NCI-H1436 treated with DMSO at 0.1 percent for 48 hours (cell line): Measurements from ENCODE around the gene NFATC1.
"Not testable (repeated sequence)": the region's sequence is repeated elsewhere in the genome, so short reads cannot be mapped to it uniquely, and the experiment has no call there.

Source experiments
- DNase-seq: peaks from one replicate; lab custom pipeline; 2025; lab: John Stamatoyannopoulos, UW

Gene NFATC1

DNA sequence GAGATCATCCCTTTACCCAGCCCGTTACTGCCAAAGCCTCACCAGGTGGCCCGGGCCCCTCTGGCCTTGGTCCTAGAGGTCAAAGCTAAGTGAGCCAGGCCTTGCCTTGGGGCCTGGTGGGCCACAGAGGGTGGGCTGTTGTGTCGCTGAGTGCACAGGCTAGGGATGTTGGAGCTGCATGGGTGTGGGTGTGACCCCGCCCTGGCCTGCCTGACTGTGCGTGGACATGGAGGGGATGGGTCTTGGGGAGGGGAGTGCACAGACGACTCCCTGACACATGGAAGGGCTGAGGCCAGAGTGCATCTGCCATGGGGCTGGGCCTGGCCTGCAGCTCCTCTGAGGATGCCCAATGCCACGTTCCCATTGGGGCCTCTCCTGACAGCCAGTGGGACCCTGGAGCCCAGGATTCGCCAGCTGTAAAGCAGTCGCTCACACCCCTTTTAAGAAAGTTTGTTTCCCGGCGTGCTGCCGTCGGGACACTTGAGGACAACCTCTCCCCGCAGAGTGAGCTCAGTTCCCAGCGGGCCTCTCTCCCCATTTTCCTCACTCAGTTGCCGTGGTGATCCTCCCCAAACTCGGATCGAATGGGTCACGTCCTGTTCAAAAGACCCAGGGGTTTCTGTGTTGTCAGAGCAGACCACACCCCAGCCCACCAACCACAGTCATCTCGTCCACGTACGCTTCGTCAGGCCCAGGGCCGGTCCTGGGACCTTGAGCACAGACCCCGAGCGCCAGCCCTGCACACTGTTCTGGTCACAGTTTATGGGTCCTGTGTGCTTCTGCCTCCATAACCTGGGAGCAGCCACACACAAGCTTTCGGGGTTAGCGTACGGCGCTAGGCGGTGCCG, 93.5 kb downstream of the NFATC1 start:
- no peak for DNase-seq

DNA sequence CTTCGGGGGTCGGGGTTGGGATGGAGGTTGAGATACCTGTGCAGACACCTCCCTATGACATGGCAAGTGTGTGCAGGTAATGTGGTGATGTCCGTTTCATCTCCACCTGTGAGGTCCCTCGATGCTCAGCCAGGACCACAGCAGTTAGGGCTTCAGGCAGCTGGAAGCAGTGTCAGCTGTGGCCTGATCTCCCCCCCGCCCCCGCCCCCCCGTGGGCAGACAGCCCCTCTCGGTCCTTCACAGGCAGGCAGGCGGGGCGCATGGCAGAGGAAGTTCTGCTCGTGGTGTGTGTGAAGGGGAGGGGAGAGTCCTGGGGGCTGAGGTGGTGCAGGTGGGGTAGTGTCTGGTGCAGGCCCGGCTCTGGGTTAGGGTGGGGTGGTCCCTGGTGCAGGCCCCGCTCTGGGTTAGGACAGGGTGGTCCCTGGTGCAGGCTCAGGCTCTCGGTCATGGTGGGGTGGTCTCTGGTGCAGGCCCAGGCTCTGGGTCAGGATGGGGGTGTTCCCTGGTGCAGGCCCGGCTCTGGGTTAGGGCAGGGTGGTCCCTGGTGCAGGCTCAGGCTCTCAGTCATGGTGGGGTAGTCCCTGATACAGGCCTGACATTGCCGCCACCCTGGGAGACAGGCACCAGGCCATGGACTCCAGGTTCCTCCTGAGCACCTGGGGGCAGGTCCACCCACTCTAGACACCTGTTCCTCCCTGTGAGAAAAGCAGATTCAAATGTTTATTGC, 94.3 kb downstream of the NFATC1 start:
- DNase-seq, result no peak

DNA sequence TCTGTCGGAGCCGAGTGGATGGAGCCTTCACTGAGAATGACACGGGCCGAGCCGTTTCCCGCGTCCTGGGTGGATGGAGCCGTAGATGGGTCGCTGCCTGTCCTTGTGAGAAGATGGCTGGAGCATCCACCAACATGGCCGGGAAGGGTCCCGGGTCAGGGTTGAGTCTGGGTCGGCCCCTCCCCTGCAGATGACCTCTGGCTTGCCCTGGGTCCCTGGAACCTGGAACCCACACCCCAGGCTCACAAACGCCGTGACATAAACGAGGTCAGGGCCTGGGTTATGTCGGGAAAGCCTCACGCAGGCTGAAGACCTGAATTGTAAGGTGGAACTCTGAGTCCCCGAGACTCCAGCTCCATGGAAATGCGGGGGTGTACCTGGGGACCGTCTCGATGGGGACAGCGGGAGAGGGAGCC, 94.9 kb downstream of the NFATC1 start:
- no peak for DNase-seq

DNA sequence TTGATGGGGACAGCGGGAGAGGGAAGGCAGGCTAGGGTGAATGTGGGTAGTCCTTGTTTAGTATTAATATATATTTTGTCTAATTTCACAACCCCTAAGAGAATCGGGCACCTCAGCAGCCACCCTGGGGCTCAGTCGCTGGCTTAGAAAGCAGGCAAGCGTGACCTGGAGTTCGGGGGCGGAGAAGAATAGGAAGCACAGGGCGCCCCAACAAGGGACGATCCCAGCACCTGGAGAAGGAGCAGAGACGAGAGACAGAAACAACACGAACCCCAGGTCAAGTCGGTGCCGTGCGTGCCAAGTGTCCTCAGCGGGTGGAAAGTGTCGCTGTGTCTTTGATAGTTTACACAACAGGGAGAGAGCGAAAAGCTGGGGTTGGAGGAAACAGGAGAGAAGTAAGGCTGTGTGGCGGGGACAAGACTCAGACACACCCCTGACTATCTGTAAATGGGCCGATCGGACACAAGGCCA, 95.4 kb downstream of the NFATC1 start:
- DNase-seq, result no peak

DNA sequence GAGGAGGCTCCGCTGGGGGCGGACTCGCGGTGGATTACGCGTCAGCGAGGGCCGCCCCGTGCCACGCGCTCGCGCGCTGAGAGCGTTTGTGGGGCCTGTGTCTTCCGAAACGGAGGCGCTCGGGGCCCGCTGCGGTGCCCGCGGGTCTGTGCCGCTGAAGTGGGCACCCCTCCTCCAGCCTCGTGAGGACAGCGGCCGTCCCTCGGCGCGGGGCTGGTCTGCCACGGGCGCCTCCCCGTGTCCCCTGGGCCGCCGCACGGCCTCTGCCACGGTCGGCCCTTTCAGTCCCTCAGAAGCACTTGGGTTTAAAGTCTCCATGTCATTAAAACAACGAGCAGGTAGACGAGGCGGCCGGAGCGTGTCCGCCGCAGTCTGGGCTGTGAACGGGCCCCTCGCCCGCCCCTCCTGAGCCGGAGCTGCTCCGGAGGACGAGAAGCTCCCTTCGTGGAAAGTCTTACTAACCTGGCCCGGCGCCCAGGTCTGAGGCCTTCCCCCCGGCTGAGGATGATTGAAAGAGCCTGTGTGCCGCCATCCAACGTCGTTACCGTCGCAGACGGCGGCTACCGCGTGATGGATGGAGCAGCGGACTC, 97.6 kb downstream of the NFATC1 start:
- no peak for DNase-seq

DNA sequence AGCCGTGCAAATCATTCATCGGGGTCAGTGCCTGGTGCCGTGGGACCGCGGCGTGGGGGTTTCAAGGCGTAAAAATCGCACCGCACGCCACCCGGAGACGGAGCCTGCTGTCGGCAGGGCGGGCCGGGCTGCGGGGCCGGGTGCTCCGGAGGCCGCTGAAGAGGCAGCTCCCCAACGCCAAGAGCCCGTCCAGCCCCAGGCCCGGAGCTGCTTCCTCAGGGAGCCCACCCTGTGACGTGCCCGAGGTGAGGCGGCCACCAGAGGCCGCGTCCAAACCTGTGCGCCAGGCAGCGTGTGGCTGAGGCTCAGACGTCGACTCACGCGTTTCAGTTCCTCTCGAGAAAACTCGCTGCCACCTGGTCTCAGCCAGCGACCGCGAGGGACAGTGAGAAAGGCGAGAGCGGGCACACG, 98.1 kb downstream of the NFATC1 start:
- no peak for DNase-seq

DNA sequence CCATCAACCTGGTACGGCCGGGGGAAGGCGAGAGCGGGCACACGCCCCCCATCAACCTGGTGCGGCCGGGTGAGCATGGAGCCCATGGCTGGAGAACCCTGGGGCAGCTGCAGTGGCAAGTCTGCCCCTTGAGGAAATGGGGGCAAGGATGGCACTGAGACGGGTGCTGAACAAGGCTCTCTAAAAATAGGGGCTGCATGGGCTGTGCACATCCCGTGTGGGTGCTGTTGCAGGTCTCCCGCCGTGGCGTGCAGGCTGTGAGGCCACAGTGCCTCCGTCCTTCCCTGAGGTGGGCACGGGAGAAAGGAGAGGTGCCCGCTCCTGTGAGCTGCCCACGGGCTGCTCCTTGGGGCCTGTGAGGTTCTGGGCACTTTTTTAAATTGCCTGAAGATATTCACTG, 99.2 kb downstream of the NFATC1 start:
- no peak for DNase-seq

DNA sequence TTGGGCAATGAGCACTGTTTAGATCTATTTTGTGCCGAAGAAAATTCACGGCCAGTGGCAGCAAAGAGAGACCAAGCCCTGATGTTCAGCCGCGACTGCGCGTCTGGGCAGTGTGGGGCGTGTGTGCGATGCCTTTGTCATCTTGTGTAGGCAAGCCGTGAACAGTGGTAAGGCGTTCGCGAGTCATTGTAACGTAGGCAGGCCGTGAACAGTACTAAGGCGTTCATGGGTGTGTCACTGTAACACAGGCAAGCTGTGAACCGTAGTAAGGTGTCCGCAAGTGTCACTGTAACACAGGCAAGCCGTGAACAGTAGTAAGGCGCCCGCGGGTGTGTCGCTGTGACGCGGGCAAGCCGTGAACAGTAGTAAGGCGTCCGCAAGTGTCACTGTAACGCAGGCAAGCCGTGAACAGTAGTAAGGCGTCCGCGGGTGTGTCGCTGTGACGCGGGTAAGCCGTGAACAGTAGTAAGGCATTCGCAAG, 99.9 kb downstream of the NFATC1 start:
- no peak for DNase-seq

DNA sequence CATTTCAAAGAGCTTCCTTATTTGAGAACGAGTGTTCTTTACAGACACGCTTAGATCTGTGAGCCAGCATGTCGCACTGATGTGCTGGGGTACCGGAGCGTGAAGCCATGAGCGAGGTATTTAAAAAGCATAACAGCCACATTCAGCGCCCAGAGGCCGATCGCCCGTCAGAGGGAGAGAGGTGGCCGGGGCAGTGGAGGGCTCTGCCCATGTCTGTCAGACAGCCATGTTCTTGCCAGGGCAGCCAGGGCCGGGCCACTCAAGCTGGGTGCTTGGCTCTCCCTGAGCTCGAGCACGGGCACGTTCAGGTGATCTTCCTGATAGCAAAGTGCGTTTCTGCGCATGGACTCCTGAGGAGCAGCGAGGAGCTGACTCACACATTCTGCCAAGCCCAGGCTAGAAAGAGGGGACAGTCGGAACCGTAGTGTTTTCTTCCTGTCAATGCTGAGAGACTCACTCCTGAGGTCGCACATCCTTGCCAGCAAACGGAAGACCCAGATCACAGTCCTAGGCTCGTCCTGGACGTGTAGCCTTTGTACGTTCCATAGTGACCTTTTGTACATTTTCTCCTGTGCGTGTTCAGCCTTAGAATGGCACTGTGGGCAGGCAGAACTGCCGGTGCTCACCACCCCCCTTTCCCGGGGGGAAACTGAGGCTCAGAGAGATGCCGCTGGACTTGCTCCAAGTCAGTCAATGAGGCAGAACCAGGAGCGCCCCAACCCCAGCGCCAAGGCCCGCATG, 100.7 kb downstream of the NFATC1 start:
- DNase-seq, result no peak

DNA sequence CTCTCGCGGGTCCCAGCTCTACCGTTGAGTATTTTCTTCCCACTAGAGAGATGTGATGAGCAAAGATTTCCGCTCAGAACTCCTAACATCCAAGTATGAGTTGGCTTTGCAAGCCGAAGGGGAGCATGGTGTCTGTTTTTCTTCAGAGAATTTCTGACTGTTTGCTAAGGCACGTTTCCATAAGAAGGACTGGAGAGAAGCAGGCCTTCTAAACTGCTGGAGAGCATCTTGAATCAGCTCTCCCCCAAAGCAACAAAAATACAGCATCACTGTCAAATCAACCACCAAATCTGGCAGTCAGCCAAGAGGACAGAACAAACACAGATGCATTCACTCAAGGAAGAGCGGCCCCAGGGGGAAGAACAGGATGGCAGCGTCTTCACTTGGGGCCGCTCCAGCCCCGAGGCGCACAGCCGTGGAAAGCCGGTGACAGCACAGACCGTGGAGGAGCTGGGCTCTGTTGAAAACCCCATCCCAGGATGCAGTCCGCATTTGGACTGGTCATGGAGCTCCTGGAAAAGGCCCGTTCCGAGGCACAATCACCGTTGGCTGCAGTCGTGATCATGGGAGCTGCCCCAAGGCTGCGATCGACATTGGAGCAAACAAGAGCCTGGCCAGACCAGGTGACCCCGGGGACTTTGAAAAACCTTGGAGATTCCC, 101.4 kb downstream of the NFATC1 start:
- DNase-seq, result no peak

DNA sequence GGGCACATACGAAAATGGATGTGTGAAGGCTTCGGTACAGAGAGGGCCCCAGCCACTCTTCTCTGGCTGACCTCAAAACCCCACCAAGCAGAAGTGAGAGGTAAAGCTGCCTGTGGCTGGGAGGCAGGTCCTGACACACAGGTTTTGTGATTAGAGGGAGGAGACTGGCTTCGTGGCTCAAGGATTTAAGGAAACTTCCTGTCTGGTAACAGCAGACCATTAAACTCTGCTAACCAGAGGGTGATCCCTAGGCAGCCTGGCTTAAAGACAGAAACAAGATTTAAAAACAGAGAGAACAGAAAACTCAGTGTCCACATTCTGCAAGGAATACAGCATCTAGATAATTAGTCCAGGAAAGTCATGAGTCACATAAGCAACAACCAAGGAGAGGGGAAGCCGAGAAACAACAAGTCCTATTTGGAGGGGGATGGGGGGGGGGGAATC, 101.9 kb downstream of the NFATC1 start:
- no peak for DNase-seq

DNA sequence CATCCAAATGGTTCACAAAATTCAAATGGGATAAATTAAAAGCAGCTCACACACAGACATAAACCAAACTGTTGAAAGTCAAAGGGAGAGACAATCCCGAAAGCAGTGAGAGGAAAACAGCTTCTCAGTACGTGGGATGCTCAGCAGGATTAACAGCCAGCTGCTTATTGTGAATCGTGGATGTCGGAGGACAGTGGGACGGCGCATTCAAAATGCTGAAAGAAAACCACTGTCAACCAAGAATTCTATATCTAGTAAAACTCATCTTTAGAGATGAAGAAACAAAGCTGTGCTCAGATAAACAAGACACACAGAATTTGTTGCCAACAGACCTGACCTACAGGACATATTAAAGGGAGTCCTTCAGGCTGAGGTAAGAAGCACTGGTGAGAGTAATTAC, 102.9 kb downstream of the NFATC1 start:
- no peak for DNase-seq

DNA sequence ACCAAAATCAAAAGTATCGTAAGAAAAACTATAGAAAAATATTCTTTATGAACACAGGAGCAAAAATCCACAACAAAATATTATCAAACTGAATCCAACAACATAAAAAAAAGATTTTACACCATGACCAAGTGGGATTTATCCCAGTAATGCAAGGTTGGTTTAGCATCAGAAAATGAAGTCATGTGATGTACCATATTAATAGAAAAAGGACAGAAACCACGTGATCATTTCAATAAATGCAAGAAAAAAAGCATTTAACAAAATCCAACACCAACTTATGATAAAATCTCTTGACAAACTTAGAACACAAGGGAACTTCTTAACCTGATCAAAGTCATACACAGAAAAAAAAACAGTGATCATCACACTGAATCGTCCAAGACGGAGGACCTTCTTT, 105.3 kb downstream of the NFATC1 start:
- no peak for DNase-seq

DNA sequence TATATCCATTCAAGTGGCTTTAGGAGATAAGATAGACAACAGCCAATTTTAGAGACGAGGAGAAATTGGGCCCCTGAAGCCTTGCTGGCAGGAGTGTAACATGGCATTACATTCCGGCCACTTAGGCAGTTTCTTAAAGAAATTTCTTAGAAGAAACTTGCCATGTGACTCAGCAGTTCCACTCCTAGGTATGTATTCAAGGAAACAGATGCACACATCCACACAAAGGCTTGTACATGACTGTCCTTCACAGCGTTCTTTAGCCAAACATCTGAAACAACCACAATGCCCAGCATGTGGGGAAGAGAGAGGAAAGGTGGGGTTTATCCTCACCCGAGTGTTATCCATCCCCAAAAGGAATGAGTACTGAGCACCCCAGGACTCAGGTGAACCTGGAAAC, 107.1 kb downstream of the NFATC1 start:
- DNase-seq, result no peak

DNA sequence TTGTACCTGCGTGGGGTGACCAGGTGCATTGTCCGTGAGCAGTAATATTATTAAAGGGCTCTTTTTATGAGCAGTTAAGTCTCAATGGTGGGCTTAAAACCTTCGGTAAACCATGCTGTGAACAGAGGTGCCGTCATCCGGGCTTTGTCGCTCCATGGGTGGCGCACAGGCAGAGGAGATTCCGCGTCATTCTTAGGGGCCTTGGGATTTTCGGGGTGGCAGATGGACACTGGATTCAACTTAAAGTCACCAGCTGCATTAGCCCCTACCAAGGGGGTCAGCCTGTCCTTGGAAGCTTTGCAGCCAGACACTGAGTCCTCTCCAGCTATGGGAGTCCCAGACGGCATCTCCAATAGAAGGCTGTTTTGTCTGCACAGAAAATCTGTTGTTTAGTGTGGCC, 107.7 kb downstream of the NFATC1 start:
- DNase-seq, result no peak

DNA sequence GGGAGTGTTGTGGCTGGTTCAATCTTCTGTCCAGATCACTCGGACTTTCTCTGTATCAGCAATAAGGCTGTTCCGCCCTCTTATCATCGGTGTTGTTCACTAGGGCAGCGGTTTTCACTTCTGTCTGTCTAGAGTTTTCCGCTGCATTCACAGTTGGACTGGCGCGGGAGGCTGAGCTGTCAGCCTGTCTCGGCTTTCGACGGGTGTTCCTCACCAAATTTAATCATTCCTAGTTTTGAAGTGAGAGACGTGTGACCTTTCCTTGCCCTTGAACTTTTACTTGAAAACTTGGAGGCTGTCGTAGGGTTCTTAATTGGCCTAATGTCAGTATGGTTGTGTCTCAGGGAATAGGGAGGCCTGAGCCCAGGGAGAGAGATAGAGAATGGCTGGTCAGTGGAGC, 108.3 kb downstream of the NFATC1 start:
- no peak for DNase-seq

DNA sequence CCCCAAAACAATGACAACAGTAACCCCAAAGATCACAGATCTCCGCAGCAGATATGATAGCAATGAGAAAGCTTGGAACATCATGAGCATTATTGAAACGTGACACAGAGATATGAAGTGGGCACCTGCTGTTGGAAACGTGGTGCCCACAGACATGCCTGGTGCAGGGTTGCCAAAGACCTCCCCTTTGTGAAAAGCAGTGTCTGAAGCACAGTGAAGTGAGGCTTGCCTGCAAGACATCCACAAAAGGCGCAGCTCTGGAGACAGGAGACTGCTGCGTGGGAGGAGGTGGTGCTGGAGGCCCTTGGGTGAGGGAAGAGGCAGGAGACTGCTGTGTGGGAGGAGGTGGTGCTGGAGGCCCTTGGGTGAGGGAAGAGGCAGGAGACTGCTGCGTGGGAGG, 108.8 kb downstream of the NFATC1 start:
- DNase-seq, result not testable (repeated sequence)

DNA sequence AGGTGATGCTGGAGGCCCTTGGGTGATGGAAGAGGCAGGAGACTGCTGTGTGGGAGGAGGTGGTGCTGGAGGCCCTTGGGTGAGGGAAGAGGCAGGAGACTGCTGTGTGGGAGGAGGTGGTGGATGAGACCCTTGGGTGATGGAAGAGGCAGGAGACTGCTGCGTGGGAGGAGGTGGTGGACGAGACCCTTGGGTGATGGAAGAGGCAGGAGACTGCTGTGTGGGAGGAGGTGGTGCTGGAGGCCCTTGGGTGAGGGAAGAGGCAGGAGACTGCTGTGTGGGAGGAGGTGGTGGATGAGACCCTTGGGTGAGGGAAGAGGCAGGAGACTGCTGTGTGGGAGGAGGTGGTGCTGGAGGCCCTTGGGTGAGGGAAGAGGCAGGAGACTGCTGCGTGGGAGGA, 109.7 kb downstream of the NFATC1 start:
- not testable (repeated sequence) for DNase-seq

DNA sequence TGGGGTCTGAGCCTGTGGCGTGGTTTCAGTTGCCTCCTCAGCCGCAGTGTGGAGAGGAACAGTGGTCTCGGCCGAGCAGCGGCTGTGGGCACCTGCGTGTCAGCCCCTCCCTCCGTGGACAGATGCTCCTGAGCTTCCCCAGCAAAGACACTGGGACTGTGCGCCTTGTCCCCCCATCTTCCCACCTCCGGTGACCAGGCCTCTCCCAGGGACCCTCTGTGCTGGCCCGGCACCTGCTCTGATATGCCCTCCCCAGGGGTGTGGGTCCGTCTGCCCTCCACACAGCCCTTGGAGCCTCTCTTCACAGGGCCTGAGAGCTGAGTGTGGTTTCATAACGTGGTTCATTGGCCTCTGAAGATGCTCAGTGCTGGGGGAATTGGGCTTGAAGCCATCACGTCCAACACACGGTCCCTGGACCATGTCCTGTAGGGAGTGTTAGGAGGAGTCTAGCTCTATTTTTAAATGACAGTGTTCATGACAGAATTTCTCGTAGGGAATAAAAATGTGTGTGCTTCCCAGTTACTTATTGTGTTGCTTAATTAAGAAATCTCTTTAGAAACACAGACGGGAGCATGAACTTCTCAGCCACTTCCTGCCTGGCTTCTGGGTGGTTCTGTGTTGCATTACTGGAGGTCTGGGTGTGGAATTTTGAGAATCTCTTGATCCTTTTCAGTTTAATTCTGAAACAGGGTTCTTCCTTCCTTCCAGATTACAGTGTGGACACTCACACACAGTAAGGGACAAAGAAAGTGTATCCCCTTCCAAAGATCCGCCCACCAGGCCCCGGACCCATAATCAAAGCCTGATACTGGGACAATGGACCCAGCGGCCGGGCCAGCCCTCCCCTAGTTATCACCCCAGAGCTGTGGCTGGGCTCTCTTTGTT, 110.7 kb downstream of the NFATC1 start:
- DNase-seq, result no peak

DNA sequence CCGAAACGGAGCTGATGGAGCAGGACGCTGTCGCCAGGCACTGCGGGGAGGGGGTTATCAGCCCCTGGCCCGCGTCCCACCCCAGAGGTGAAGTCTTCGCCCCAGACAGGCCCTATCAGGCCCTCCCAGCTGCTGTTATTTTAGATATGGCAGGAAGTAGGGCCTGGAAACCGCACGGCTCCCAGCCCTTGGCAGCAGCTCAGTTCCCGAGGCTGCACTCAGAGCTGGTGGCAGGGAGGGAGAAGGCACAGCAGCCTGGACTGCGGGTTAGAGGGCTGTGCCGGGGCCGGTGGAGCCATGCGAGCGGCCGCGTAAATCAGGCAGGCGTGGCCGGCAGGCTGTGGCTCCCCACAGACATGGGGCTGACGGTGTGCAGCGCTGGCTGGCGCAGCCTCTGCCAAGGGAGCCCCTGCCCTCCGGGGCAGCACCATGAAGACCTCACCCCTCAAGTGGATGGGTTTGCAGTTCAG, 111.4 kb downstream of the NFATC1 start:
- DNase-seq, result no peak
